ENCODE data around the gene ZNF683. TPM values are rescaled to one million over a fixed set of nuclear protein-coding genes. Genes with fewer than 3 reads are reported as not detected.

The ZNF683 gene
- total RNA-seq, 1 donor from 2014 or later, result not detected

DNA sequence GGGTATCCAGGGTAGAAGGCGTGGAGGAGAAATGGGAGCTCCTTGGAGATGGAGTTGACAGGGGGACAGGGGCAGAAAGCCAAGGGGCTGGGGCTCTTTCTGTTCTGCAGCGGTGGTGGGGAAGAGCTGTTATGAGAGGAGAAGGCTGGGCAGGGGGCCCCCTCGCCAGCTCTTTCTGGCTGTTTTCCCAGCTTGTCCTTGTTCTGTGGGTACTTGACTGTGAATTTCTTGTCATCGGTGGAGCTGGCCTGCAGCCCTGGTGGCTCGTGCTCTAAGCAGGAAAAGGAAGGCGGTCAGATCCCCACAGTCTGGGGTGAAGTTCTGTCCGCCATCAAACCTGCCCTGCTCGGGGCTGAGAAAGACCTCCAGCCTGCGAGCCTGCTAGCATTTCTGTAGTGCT lies 7.6 kb downstream of the ZNF683 start:
- Mint-ChIP-seq H3K27ac (no peak overlapping the region), H3K9me3 (no peaks in the 10 kb centered on the region), H3K4me1 (ENCODE audit: unreplicated experiment) (peaks cover 8% of the 10 kb centered on the region), H3K4me3 (no peak overlapping the region), H3K27me3 (peaks cover 51% of the 10 kb centered on the region), H3K36me3 (no peaks in the 10 kb centered on the region)
- DNase-seq (ENCODE audit: extremely low spot score, unreplicated experiment), result no peak
- TF ChIP-seq, protein P1, sequence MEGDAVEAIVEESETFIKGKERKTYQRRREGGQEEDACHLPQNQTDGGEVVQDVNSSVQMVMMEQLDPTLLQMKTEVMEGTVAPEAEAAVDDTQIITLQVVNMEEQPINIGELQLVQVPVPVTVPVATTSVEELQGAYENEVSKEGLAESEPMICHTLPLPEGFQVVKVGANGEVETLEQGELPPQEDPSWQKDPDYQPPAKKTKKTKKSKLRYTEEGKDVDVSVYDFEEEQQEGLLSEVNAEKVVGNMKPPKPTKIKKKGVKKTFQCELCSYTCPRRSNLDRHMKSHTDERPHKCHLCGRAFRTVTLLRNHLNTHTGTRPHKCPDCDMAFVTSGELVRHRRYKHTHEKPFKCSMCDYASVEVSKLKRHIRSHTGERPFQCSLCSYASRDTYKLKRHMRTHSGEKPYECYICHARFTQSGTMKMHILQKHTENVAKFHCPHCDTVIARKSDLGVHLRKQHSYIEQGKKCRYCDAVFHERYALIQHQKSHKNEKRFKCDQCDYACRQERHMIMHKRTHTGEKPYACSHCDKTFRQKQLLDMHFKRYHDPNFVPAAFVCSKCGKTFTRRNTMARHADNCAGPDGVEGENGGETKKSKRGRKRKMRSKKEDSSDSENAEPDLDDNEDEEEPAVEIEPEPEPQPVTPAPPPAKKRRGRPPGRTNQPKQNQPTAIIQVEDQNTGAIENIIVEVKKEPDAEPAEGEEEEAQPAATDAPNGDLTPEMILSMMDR (conservative IDR thresholded peaks at IDR 0.05), result no peak

DNA sequence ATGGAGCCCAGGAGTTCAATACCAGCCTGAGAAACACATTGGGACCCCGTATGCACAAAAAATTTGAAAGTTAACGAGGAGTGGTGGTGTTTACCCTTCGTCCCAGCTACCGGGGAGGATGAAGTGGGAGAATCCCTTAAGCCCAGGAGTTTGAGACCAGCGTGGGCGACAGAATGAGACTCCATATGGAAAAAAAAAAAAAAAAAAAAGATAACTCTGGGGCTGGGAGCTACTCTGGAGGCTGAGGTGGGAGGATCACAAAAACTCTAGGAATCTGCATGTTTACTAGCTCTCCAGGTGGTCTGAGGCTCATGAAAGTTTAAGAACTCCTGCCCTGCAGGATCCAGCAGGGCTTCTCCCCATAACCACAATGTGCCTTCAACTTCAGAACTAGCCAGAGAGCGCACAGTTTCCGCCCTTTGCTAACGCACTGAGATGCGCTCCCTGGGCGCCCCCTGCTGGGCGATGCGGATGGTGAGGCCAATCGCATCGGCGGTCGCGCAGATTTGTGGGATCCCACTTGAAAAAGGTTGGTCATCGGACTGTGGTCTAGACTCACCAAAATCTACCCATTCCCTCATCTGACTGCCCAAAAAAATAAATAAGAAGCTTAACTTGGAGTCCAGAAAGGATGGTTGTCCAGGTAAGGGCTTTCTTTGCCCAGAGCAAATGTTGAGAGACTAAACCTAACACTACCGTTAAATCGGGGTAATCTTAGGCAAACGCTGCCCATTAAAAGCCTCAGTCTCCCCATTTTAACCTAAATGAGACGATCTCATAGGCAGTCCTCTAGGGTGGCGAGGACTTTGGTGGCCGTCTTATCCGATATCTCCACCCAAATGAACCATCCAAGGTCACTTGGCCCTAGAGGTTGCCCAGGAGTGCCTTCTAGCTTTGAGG lies 8.8 kb downstream of the ZNF683 start:
- peaks cover 63% of the 10 kb centered on the region for H3K27me3 Mint-ChIP-seq
- DNase-seq (ENCODE audit: extremely low spot score, unreplicated experiment), result peak; percentile 89
- no peak overlapping the region for H3K4me3 Mint-ChIP-seq
- H3K4me1 Mint-ChIP-seq (ENCODE audit: unreplicated experiment), result peaks cover 8% of the 10 kb centered on the region
- H3K27ac Mint-ChIP-seq, result no peak overlapping the region
- no peaks in the 10 kb centered on the region for H3K36me3 Mint-ChIP-seq
- H3K9me3 Mint-ChIP-seq, result no peaks in the 10 kb centered on the region
- TF ChIP-seq, protein P1 (conservative IDR thresholded peaks at IDR 0.05), result peak; percentile 97

DNA sequence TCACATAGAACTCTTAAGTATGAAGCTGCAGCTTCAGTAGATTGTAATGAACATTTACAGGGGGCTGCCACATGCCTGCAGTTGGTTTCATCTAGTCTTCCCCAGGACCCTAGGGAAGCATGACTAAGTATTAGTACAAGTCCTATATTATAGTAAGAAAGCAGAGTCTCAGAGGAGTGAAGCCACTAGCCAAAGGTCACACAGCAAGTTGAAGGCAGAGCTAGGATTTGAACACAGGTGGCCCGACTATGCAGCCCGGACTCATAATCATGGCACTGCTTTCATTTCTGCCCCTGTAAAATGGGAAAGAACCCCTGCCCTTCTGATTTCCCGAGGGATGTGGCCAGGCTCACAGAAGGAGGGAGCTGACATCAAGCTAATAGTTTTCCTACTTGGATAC lies 10.2 kb downstream of the ZNF683 start:
- H3K36me3 Mint-ChIP-seq, result no peaks in the 10 kb centered on the region
- peaks cover 69% of the 10 kb centered on the region for H3K27me3 Mint-ChIP-seq
- DNase-seq (ENCODE audit: extremely low spot score, unreplicated experiment), result no peak
- peaks cover 8% of the 10 kb centered on the region for H3K4me1 Mint-ChIP-seq (ENCODE audit: unreplicated experiment)
- TF ChIP-seq, protein P1 (conservative IDR thresholded peaks at IDR 0.05), result no peak
- H3K9me3 Mint-ChIP-seq, result no peaks in the 10 kb centered on the region
- peak overlapping the region; percentile 0 for H3K4me3 Mint-ChIP-seq
- H3K27ac Mint-ChIP-seq, result no peak overlapping the region

DNA sequence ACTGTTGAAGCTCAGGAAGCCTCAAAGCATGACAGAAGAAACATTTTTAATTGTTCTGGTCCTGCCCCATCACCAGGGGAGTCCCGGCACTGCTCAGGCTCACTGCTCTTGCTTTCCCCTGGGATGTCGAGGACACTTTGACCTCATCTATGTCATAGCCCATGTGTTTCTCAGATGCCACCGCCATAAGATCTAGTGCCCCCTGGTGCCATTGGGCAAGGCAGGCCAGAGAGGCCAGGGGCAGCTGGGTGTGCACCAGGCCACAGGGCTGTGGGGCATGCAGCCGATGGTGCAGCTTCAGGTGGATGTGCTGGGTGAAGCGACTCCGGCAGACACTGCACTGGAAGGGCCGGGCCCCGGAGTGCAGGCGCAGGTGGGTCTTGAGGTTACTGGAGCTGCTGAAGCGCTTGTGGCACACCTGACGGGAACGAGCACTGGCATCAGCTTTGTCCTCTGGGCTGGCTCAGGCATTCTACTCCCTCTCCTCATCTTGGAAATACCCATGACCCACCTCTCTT lies 10.9 kb downstream of the ZNF683 start:
- no peaks in the 10 kb centered on the region for H3K9me3 Mint-ChIP-seq
- no peak overlapping the region for H3K27ac Mint-ChIP-seq
- TF ChIP-seq, protein P1 (conservative IDR thresholded peaks at IDR 0.05), result no peak
- no peaks in the 10 kb centered on the region for H3K36me3 Mint-ChIP-seq
- peaks cover 72% of the 10 kb centered on the region for H3K27me3 Mint-ChIP-seq
- DNase-seq (ENCODE audit: extremely low spot score, unreplicated experiment), result no peak
- no peak overlapping the region for H3K4me3 Mint-ChIP-seq
- H3K4me1 Mint-ChIP-seq (ENCODE audit: unreplicated experiment), result peaks cover 8% of the 10 kb centered on the region

DNA sequence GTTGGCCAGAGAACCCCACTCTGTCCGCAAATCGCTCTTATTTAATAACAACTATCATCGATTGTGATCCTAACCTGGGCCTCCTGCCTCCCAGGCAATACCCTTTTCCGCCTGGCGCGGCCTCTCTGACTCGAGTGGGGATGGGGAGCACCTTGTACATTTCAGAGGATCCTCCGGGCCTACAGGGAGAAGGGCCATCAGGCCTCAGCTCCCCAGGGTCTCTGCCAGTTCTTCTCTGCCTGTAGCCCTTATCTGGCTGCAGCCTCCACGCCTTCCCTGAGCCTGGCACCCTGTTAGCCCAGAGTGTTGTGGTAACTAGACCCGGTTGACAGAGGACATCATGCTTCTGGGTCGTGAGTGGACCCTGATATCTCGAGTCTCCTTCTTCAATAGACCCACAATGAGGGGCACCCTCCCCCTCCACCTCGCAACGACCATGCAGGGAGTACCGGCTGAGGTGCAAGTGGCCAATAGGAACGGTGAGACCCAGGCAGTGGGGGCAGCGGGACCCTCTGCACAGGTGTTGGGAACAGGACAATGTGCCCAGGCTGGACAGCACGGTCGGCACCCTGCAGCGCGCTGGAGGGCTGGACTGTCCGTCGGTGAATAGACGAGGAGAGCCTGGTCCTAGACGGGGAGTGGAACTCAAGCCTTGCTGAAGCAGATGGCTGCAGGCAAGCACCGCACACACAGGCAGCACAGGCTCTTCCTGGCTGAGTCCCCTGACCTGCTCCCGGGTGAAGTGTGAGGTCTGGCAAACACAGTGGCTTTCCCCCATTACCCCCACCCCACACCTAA lies 11.5 kb downstream of the ZNF683 start:
- peak overlapping the region; percentile 74 for H3K4me3 Mint-ChIP-seq

More for the DNA sequence above, 11.5 kb downstream of the ZNF683 start:
- peaks cover 72% of the 10 kb centered on the region for H3K27me3 Mint-ChIP-seq
- no peak overlapping the region for H3K27ac Mint-ChIP-seq
- no peaks in the 10 kb centered on the region for H3K9me3 Mint-ChIP-seq
- H3K36me3 Mint-ChIP-seq, result no peaks in the 10 kb centered on the region
- TF ChIP-seq, protein P1 (conservative IDR thresholded peaks at IDR 0.05), result no peak
- peaks cover 8% of the 10 kb centered on the region for H3K4me1 Mint-ChIP-seq (ENCODE audit: unreplicated experiment)
- no peak for DNase-seq (ENCODE audit: extremely low spot score, unreplicated experiment)

All from type B pancreatic cell (in vitro differentiated cells).